Renal cortical epithelial cell (primary cell): ENCODE data around the gene RANBP3L. TPM values are rescaled to one million over a fixed set of nuclear protein-coding genes. Genes with fewer than 3 reads are reported as not detected.
"Not testable (repeated sequence)": the region's sequence is repeated elsewhere in the genome, so short reads cannot be mapped to it uniquely, and the experiment has no call there.

Source experiments
- DNase-seq: peaks from one replicate; pipeline ENCODE4 v3.0.0-alpha.2; 2011; ENCODE audit warnings: low read depth
- total RNA-seq: library from RNA; depleted of rRNA; stranded (reverse); fragments of >200 nt; gene quantifications from 2 replicates; pipeline ENCODE4 v1.2.3, GENCODE V29; 2014

The RANBP3L gene
- total RNA-seq: under 0.01 TPM in 1 of 2 replicates, not detected in the other

- peak; percentile 65 for DNase-seq
Observed at GRCh38 chr5:36301858-36302603, at the start of gene RANBP3L. TSS of gene RANBP3L (minus strand) at chr5:36301902. CDS start at chr5:36301416, 486 bp downstream.

- no peak for DNase-seq
Observed at GRCh38 chr5:36346896-36347690, 45.4 kb upstream of the RANBP3L start.

GRCh38 chr5:36344899-36345298 is 43.2 kb upstream of the RANBP3L start:
- no peak for DNase-seq

GRCh38 chr5:36341720-36342119 is 40.0 kb upstream of the RANBP3L start:
- DNase-seq: not testable (repeated sequence)

GRCh38 chr5:36337597-36337996 is 35.9 kb upstream of the RANBP3L start:
- no peak for DNase-seq

GRCh38 chr5:36334315-36334714 is 32.6 kb upstream of the RANBP3L start:
- no peak for DNase-seq

GRCh38 chr5:36332720-36333119 is 31.0 kb upstream of the RANBP3L start:
- DNase-seq: not testable (repeated sequence)

GRCh38 chr5:36325196-36325595 is 23.5 kb upstream of the RANBP3L start:
- DNase-seq: no peak

GRCh38 chr5:36323926-36324781 is 22.5 kb upstream of the RANBP3L start:
- no peak for DNase-seq

- DNase-seq: no peak
Observed at GRCh38 chr5:36312953-36313672, 11.4 kb upstream of the RANBP3L start.

- DNase-seq: no peak
Observed at GRCh38 chr5:36311956-36312355, 10.3 kb upstream of the RANBP3L start.

- no peak for DNase-seq
Observed at GRCh38 chr5:36310138-36310537, 8.4 kb upstream of the RANBP3L start.

GRCh38 chr5:36305571-36306326 is 4.0 kb upstream of the RANBP3L start:
- DNase-seq: peak; percentile 33

- DNase-seq: no peak
Observed at GRCh38 chr5:36304095-36304805, 2.5 kb upstream of the RANBP3L start.

GRCh38 chr5:36300927-36301540 is 668 bp downstream of the RANBP3L start:
- DNase-seq: no peak

- no peak for DNase-seq
Observed at GRCh38 chr5:36300191-36300926, 1.3 kb downstream of the RANBP3L start.

- no peak for DNase-seq
Observed at GRCh38 chr5:36298552-36298951, 3.1 kb downstream of the RANBP3L start.

GRCh38 chr5:36297653-36298052 is 4.0 kb downstream of the RANBP3L start:
- no peak for DNase-seq
